Heart right ventricle (tissue), 16 donors: Measurements from ENCODE around the gene TSSC4. TPM values are rescaled to one million over a fixed set of nuclear protein-coding genes. Genes with fewer than 3 reads are reported as not detected.
A peak's percentile ranks its signal among the peaks of the same experiment; 100 is the strongest.

Source experiments
- ATAC-seq, 8 donors: fragments of 200-7000 bp; cut with Tn5 transposase; one replicate each; pipeline ENCODE4 v1.9.1; 2020; ENCODE audit warnings: mild to moderate bottlenecking in 8 of 8, moderate library complexity in 8 of 8, moderate number of reproducible peaks in 1 of 8
- DNase-seq, 2 donors: peaks; one replicate each; pipeline ENCODE4 v3.0.0-alpha.2; 2020
- H3K27ac ChIP-seq, 10 donors: fragments of 200-600 bp; sonication (generic) in 2 of 10; one replicate each; pipeline versions ENCODE4 v1.5.0 to v1.8.0; 2020 to 2022; ENCODE audit warnings: mild to moderate bottlenecking in 3 of 10
- H3K27me3 ChIP-seq, 7 donors: fragments of 200-600 bp; one replicate each; pipeline ENCODE4 v1.8.0; 2021 to 2022; ENCODE audit warnings: mild to moderate bottlenecking in 2 of 7
- H3K36me3 ChIP-seq, 9 donors: fragments of 200-600 bp; sonication (generic) in 1 of 9; one replicate each; pipeline versions ENCODE4 v1.5.0 to v1.8.0; 2020 to 2022; ENCODE audit warnings: mild to moderate bottlenecking in 2 of 9
- H3K4me1 ChIP-seq, 9 donors: fragments of 200-600 bp; sonication (generic) in 1 of 9; one replicate each; pipeline versions ENCODE4 v1.5.0 to v1.8.0; 2020 to 2022; ENCODE audit warnings: mild to moderate bottlenecking in 4 of 9
- H3K4me3 ChIP-seq, 10 donors: fragments of 200-600 bp; sonication (generic) in 2 of 10; one replicate each; pipeline versions ENCODE4 v1.5.0 to v1.8.0; 2020 to 2022; ENCODE audit warnings: mild to moderate bottlenecking in 7 of 10, moderate library complexity in 2 of 10
- H3K9me3 ChIP-seq, 11 donors: fragments of 200-600 bp in 10 of 11; sonication (generic) in 2 of 11; one replicate each; pipeline versions ENCODE4 v1.5.0 to v1.8.0; 2013 to 2022; ENCODE audit warnings: mild to moderate bottlenecking in 2 of 11, control low read depth in 1 of 11, moderate library complexity in 1 of 11
- WGBS, 2 donors: extraction: QIAGEN DNeasy Blood & Tissue Kit; methylation state at CpG; one replicate each; pipeline ENCODE4 v1.1.7; 2013; ENCODE audit warnings: inconsistent platforms in 1 of 2; 5-methylcytosine and 5-hydroxymethylcytosine counted together
- intact Hi-C, 10 donors: fragments of 100-400 bp; cut with DNase I; formaldehyde crosslinking; loops; one replicate each; pipeline versions ENCODE4 v1.11.1 to v1.14.2; 2022
- polyA plus RNA-seq, 2 donors: library from polyadenylated mRNA; stranded (reverse); fragments of 200-250 nt; gene quantifications; one replicate each; pipeline ENCODE4 v1.2.3, GENCODE V29; 2013
- total RNA-seq, 10 donors: library from RNA; stranded (reverse); fragmentation: NEBNext Ultra II Directional in 3 of 10; extraction: Animal tissue kit (Norgen Biotek cat#: 25700) in 3 of 10; gene quantifications; one replicate each; pipeline versions ENCODE4 v1.2.1 to v1.2.4, GENCODE V29; 2021 to 2023
- TF ChIP-seq, protein P1 (sequence below), 9 donors: fragments of 200-600 bp; sonication (generic) in 2 of 9; IDR thresholded peaks; one replicate each; pipeline versions ENCODE4 v1.5.0 to v1.8.0; 2021 to 2022; ENCODE audit warnings: antibody characterized with exemption in 9 of 9, mild to moderate bottlenecking in 5 of 9, moderate library complexity in 1 of 9
- donor health status: Arrhythmogenic right ventricular cardiomyopathy.
- donor health status: ischemic (EF 13 %, LVEDD 7.1; RV severe dilation, severe dysfunction).
- donor health status: healthy with polysubstance abuse.
- donor health status: DM: no; HTN: yes; CAD: no.
- donor health status: DM: no; HTN: no; CAD: no.
- donor health status: ischemic (EF 25% LVEDD 6.9; RV normal size, moderate dysfunction).
- donor health status: ischemic (EF 25% LVEDD 5.7; RV mildly dilated, moderate dysfunction).
- donor health status: healthy.
- donor health status: DM: yes; HTN: yes; CAD: no.
- donor health status: Ischemic cardiomyopathy.
- donor health status: ischemic (EF 35%, LVEDD 5.7; RV mildly dilated, moderate dysfunction).
- donor health status: nonischemic (EF 11% LVEDD 7.7; RV severe dilation, severe dysfunction).
- donor health status: DM: yes; HTN: yes; CAD: no.
- donor health status: PGD.
- donor health status: ischemic (EF 29% LVEDD 5.4; RV normal size, mild dysfunction).
- donor health status: nonischemic (EF 23%, LVEDD 6.1; RV moderate dilation, normal function).

The TSSC4 gene
- total and polyA plus RNA-seq, 12 donors = 22.0 to 72.3 (median 30.7) TPM

DNA sequence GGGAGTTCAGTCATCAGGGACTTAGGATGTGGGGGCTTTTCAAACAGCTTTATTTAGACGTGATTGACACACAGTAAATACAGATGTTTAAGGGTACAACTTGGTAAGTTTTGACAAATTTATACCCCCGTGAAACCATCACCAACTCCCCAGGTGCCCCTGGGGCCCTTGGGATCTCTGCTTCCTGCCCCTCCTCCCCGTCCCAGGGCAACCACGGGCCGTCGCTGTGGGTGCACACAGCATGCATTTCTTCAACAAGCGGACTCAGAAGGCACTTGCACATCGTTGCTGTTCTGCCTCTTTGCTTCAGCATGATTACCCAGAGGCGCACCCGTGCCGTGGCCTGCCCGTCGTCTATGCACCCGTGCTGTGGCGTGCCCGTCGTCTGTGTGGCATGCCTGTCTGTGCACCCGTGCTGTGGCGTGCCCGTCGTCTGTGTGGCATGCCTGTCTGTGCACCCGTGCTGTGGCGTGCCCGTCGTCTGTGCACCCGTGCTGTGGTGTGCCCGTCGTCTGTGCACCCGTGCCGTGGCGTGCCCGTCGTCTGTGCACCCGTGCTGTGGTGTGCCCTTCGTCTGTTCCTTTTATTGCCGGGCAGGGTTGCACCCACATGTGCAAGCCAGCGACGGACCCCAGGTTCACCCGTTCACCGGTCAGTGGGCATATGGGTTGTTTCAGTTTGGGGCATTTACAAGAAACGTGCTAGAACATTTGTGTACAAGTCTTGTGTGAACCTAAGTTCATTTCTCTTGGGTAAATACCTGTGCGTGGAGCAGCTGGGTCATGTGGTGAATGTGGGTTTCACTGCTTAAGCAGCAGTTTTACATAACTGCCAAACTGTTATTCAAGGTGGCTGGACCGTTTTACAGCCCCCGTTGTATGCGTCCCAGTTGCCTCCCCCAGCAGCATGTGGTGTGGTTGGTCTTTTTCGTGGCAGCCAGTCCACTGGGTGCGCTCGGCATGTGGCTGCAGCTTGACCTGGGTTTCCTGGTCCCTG, 15.1 kb upstream of the TSSC4 start:
- no peaks in the 10 kb centered on the region for H3K27me3 ChIP-seq
- 63 to 71% methylated on average over 46 to 48 of the region's 48 CpGs for WGBS, 2 donors
- no peak for ATAC-seq
- no peaks in the 10 kb centered on the region for H3K9me3 ChIP-seq
- peaks cover 84 to 98% (median 97%) of the 10 kb centered on the region in 9 donors for H3K4me1 ChIP-seq
- peak overlapping the region in 8 of 10 donors; percentile 40 to 79 (median 66) for H3K27ac ChIP-seq
- DNase-seq = peak in 1 of 2 donors; percentile 15
- intact Hi-C loops = no loop called here
- H3K4me3 ChIP-seq = no peak overlapping the region
- peaks cover 0 to 49% (median 0%) of the 10 kb centered on the region in 9 donors for H3K36me3 ChIP-seq
- TF ChIP-seq, protein P1, sequence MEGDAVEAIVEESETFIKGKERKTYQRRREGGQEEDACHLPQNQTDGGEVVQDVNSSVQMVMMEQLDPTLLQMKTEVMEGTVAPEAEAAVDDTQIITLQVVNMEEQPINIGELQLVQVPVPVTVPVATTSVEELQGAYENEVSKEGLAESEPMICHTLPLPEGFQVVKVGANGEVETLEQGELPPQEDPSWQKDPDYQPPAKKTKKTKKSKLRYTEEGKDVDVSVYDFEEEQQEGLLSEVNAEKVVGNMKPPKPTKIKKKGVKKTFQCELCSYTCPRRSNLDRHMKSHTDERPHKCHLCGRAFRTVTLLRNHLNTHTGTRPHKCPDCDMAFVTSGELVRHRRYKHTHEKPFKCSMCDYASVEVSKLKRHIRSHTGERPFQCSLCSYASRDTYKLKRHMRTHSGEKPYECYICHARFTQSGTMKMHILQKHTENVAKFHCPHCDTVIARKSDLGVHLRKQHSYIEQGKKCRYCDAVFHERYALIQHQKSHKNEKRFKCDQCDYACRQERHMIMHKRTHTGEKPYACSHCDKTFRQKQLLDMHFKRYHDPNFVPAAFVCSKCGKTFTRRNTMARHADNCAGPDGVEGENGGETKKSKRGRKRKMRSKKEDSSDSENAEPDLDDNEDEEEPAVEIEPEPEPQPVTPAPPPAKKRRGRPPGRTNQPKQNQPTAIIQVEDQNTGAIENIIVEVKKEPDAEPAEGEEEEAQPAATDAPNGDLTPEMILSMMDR (IDR thresholded peaks at IDR 0.05) = no peak

DNA sequence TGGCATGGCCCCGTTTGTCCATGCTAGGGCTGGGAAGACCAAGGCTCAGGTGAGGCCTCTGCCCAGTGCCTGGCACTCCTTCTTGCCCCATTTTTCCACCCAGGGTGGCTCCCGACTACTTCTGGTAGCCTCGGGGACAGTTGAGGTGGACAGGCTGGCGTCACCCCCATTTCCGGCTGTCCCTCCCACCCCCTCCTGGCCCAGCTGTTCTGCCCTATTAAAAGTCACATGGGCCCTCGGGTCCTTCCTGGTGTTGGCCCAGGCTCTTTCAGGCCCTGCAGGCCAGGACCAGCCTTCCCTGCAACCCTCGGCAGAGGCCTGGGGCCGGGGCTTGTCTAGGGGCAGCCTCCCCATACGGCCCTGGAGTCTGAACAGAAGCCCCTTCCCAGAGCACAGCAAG, 14.0 kb upstream of the TSSC4 start:
- Histone ChIP-seq H3K4me1 (peaks cover 76 to 98% (median 89%) of the 10 kb centered on the region in 9 donors), H3K4me3 (no peak overlapping the region), H3K27ac (peak overlapping the region in 9 of 10 donors; percentile 59 to 79 (median 67)), H3K27me3 (no peaks in the 10 kb centered on the region), H3K36me3 (peaks cover 0 to 56% (median 1%) of the 10 kb centered on the region in 9 donors), H3K9me3 (no peaks in the 10 kb centered on the region)
- TF ChIP-seq, protein P1 (IDR thresholded peaks at IDR 0.05) = no peak
- ATAC-seq (peak in 3 of 8 donors; percentile 1 to 13 (median 8)), DNase-seq (peak in 1 of 2 donors; percentile 16)
- WGBS, 2 donors = 28 to 40% methylated on average over 9 of the region's 9 CpGs
- intact Hi-C loops = no loop called here

DNA sequence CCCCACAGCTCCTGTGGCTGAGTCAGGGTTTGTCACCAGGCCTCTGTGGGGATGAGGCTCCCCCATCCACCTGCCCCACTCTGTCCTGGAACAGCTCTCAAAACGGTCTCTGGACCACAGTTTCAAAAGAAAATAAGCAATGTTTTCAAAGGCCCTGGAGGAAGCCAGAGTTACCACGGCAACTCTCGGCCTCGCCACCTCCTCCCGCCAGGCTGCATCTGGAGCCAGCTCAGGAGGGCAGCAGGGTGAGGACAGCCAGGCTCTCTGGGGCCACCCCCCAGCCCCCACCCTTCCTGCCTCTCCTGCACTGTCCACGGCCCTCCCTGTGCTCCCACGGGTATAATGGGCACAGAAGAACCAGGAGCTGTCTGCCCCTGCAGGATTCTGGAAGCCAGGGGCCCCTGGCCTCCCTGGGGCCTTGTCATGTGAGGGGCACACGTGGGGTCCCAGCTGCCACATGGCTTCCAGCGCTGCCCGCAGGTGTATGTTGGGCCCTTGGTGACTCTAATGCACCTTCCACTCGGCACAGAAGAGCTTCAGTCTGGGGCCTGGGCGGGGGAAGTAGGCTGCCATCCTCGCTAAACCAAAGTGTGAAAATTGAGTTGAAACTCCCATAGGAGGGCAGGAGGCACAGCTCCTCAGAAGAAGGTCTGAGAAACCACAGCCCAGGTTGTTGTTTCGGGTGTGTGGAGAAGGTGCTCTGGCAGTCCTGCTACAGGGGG, 13.1 kb upstream of the TSSC4 start:
- WGBS, 2 donors = 30 to 38% methylated on average over 14 of the region's 14 CpGs
- ATAC-seq (no peak), DNase-seq (no peak)
- Histone ChIP-seq H3K9me3 (no peaks in the 10 kb centered on the region), H3K27ac (peak overlapping the region in 9 of 10 donors; percentile 59 to 79 (median 67)), H3K27me3 (no peaks in the 10 kb centered on the region), H3K36me3 (peaks cover 0 to 65% (median 7%) of the 10 kb centered on the region in 9 donors), H3K4me1 (peaks cover 67 to 98% (median 88%) of the 10 kb centered on the region in 9 donors), H3K4me3 (no peak overlapping the region)
- TF ChIP-seq, protein P1 (IDR thresholded peaks at IDR 0.05) = no peak
- intact Hi-C loops = no loop called here
